Stimulated activated CD8-positive, alpha-beta memory T cell treated with anti-CD3 and anti-CD28 coated beads, Interleukin-4, amount 100 ng/mL, for 24 hours (primary cell): ENCODE results near the gene MTG2.
A peak's percentile ranks its signal among the peaks of the same experiment; 100 is the strongest.

ENCODE experiments used
- DNase-seq: peaks from one replicate; pipeline ENCODE4 v3.0.0-alpha.2; 2020; ENCODE audit warnings: low read depth

Gene MTG2

DNA sequence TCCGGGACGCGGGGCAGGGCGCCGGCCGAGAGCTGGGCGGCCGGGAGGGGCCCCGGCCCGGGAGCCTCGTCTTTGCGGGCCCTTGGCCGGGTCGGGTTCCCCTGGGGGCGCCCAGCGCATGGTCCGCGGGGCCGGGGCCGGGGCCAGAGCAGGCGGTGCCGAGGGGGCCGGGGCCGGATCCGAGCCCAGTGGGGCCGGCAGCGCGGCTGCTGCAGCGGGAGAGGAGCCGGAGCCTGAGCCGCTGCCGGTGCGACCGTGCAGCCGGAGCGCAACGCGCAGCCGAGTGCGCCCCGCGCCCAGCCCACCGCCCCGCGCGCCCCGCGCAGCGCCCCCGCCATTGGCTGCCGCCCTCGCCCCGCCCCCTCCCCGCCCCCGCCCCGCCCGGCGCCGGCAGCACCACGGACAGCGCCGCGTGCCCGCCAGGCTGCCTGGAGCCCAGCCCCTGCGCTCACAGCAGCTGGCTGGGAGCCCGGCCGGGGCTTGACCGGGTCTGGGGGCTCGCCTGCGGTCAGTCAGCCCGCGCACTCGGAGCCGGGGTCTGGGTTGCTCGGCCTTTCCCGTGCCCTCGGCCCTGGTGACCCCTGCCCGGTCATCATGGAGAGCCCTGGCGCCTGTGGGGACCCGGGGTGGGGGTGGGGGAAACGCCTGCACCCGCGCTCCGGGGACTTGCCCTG is 37.3 kb downstream of the MTG2 start, which contains the start of gene HRH3:
HRH3 (minus strand) TSS at position 287 of the 674 bp plus-strand sequence. CDS start 308 bp downstream, outside the sequence.
- DNase-seq: peak; percentile 15

DNA sequence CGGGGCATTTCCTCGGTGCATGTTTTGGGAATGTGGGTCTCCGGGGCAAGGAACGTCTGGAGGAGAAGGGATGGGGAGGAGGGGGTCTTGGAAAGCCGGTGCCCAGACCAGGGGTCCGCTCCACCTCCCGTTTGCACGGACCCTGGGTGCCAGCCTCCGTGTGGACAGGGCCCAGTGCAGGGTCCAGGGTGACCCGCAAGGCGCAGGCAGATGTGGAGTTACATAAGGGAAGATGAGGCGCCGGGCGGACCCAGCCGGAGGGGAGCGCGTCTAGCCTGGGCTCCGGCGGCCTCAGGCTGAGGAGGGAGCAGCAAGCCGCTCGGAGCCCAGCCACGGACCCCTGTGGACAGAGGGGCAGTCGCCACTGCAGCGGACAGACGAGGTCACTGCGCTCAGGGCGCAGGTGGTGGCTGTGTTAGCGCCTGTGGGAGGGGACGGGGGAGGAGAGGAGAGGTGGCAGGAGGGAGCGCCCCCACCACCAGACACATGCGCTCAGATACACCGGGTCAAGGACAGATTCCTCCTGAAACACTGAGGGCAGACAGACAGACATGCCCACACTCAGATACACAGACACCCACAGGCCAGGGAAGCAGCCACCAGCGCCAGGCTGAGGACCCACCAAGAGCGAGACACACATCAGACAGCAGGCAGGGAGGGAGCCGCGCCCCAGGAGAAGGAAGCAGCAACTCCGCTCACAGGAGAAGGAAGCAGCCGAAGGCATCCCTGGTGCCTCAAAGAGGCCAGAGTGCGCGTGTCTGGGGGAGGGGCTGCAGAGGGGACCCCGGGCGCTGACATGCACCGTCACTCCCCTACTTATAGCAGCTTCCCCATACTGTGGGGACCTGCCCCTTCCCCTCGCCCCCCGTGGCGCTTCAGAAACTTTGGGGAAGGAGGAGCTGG is 38.1 kb downstream of the MTG2 start:
- DNase-seq: no peak

DNA sequence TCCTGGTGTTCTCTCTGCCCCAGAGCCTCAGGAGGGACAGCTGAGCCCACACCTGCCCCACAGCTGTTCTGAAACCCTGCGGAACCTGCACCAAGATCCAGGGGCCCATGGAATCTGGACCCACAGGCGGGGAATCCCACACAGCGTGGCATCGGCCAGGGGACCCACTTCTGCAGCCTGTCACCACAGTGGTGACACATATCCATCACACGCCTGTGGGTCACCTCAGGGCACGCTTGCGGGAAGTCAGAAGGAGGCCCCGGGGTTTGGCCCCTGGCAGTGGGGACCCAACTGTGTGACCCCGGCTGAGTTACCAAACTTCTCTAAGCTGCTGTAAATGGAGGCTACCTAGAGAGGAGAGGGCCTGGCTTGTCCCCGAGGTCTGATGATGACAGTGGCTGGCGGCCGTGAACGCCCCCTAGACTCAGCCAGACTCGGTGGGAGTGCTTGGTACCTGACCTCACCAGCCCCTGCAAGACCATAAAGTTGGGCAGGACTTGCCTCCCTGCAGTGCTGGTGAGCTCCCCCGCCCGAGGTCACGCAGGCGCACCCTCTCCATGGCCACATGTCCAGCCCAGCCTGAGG is 39.5 kb downstream of the MTG2 start:
- no peak for DNase-seq

DNA sequence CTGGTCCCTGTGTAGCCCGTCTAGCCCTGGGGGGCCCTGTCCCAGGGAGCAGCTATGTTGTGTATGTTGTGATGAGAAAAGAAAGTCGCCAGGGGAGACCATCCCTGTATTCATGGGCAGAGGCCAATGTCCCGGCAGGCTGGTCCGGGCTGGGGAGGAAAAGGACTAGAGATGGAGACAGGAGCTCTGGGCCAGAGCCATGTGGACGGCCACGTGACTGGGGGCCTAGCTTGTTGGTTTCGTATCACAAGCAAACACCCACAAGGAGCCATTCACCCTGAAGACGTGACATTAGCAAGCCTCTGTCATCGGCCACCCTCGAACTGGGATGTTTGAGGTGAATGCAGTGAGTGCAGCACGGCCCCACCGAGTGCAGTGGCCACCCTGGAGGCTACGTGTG is 40.1 kb downstream of the MTG2 start:
- DNase-seq: no peak

DNA sequence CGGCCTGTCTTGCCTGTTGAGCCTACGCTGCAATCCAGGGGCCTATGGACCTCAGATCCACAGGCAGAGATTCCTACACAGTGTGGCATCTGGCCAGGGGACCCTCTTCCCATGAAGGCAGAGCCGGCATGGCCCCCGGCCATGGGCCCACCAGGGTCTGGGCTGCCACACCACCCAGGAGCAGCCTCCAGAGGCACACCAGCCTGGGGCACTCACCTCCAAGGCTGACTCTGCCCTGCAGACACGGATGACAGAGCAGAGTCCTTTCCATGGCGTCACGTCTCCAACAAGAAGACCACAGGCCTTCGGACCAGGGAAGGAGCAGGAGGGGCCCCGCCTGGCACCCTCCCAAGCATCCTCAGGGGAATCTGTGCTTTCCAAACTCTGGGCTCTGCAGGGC is 40.7 kb downstream of the MTG2 start:
- no peak for DNase-seq

DNA sequence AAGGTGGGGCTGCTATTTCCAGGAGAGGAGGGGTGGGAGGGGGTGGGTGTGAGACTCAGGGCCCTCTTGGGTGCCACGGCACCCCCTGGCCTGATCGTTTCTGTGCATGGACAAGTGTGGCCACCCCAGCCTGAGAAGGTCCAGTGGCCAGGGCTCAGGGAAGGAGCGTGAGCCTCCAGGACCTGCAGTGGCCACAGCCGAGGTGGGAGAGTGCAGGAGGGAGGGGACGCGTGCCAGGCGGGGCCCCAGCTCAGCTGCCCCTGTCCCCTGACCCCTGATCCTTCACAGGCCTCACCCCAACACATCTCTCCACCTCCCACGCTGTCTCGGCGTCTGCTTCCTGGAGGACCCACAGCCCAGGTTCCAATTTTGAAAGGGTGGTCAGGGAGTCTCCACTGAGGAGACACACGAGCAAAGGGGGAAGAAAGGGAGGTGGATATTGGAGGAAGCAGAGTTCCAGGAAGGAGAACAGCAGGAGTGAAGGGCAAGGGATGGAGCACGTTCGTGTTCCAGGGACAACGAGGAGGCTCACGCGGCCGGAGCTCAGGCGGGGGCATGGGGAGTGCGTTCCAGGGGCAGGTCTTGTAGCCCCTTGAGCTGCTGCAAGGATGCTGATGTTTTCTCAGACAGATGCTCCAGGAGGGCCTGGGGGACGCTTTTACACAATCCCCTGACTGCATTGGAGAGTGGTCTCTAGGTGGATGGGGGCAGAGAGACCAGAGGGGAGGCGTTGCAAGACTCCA is 41.5 kb downstream of the MTG2 start:
- no peak for DNase-seq

DNA sequence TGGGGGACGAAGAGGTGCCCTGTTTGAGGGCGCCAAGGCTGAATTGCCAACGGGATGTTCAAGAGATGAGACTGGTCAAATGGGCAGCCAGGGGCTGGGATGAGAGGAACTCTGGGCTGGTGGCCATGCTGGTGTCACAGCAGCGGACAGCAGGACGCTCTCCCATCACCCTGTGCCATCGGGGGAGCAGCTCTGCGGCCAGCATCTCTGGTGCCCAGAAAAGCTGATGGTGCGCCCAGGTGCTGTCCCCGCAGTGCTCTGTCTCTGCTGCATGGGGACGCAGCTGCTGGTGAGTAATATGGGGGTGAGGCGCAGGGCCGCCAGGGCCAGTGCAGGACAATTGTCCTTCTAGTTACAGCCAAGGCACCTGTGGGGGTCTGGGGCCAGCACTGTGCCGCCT is 42.2 kb downstream of the MTG2 start:
- no peak for DNase-seq

DNA sequence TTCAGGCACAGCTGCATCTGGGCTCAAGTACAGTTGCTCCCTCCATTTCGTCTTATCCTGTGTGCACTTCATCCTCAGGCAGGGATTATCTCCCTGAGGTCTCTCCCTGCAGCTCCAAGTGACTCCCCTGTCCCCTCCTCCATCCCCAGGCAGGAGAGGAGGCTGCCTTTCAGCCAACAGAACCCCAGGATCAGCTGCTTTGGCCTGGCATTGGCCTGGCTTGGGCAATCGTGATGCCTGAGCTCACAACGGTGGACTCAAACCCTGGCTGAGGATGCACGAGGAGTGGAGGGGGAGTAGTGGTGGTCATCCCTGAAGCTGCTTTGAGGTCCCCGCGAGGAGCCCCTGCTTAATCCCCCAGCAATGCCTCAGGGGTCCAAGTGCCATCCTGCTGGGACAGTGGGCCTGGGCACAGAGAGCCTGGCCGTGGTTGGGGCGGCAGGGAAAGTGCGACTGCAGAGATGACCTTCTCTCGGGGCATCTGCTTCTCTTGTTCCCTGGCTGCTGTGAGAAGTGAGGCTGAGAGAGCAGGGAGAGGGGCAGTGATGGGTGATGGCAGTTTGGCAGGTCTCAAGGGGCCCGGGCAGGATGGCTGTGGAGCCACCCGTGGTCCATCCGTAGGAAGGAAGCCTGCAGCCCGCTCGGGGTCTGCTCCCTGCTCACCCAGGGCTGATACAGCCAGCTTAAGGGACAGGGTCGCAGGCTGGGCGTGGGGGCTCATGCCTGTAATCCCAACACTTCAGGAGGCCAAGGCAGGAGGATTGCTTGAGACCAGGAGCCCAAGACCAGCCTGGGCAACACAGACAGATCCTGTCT is 43.2 kb downstream of the MTG2 start:
- no peak for DNase-seq

DNA sequence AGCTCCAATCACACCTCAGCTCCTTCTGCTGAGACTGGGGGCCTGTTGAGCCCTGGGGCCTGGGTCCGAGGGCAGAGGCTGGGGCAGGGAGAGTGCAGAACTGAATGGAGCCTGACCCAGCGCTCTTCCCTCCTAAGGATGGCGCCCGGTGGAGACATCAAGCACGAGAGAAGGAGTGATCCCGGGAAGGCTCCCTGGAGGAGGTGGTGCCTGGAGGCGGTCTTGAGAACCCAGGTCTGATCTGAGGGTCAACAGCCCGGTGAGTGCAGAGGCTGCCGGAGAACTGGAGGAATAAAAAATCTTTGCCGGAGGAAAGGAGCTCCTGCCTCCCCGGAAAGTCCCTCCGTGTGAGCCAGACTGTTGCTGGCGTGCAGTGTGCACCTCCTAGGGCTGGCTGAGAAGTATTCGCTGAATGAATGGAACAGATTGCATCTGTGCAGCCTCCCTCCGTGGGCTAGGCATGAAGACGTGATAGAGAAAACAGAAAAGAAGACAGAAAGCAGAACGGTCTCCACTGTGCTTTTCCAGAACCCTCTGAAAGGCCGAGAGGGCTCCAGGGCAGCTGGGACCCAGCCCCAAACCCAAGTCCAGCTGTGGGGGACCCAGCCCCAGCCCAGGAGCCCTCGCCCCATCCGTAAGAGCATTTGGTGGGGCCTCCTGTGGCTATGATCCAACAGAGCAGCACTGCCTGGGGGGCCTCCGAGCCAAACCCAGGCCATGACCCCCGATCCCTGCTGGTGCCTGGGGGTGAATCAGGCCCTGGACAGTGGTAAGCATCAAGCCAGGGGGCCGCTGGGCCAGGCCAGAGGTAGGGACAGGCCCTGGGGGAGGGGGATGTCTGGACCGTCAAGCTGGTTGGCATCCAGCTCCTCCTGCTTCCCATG is 44.1 kb downstream of the MTG2 start:
- no peak for DNase-seq

DNA sequence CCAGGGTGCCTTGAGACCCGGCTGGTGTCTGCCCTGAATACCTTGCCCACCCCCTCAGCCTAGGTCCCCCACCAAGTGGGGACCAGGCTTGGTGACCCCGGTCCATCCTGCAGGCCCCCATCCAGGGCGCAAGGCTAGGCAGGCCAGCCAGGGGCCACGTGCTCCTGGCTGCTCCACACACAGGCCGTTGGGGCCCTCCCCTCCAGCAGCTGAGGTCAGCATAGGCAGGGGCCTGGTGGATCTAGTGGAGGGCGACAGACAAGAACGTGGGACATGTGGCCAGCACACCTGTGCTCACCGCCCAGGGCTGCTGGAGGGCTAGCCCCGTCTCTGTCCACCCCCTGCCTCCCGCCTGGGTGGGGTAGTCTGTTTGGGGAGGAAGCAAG is 44.8 kb downstream of the MTG2 start:
- DNase-seq: no peak

DNA sequence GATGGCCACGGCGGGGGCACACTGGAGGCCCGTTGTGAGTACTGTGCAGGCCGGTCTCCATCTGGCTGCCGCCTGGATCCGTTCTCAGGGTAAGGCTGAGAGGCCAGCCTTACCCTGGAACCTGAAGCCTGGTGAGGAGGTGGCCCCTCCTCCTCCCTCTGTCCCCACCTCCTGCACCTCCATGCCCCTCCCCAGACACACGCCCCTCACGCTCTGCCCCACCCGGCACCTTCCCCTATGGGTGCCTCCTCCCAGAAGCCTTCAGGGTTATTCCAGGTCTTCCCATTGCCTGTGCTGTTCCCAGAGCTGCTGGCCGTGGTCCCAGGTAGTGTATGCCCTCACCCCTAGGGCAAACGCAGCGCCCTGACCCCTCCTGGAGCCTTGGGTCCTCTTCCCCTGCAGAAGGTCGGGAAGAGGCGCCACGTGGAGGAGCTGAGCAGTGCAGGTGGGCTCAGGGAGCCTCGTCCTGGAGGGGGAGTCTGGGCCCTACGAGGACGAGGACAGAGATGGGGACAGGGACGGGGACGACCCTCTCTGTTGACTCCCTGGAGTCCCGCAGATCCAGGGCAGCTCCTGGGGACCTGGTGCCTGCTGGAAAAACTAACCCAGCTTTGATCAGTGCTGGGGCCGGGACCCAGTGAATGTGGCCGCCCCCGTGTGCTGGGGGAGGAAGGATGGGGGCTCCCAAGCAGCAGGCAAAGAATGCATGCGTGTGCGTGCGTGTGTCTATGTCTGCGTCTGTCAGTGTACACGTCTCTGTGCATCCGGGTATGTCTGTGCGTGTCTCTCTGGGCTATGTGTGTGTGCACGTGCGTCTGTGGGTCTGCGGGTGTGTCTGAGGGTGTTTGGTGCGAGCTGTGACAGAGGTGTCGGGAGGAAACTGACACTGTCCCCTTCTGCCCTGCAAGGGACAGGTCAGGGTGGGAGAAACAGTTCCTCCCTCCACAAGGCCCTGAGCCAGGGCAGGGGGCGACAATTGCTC is 45.4 kb downstream of the MTG2 start:
- no peak for DNase-seq

DNA sequence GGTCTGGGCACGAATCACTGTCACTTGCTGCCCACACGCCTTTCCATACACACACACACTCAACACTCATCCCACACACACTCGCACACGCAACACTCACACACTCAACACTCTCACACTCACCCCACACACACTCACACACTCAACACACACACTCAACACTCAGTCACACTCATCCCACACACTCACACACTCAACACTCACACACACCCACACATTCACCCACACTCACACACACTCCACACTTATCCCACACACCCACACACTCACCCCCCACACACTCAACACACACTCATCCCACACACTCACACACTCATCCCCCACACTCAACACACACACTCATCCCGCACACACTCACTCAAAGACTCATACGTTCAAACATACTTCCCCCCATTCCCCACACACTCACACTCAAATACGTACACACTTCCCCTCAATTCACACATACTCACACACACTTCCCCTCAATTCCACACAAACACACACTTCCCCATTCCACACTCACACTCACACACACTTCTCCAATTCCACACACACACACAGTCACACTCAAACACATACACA is 46.2 kb downstream of the MTG2 start:
- no peak for DNase-seq

DNA sequence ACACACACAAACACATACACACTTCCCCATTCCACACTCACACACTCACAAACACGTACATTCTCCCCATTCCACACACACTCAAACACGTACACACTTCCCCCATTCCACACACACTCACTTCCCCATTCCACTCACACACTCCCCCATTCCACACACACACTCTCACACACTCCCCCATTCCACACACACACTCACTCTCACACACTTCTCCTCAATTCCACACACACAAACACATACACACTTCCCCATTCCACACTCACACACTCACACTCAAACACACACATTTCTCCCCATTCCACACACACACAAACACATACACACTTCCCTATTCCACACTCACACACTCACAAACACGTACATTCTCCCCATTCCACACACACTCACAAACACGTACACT is 46.8 kb downstream of the MTG2 start:
- no peak for DNase-seq

DNA sequence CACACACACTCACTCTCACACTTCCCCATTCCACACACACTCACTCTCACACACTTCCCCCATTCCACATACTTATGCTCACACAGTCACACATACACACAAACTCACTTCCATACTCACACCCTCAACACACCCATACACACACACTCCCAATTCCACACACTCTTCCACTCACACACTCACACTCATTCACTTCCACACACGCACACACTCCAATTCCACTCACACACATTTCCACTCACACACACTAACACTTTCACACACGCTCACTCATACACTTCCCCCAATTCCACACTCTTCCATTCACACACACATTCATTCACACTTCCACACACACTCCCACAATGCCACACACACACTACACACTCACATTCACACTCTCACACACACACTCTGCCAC is 47.4 kb downstream of the MTG2 start:
- DNase-seq: no peak

DNA sequence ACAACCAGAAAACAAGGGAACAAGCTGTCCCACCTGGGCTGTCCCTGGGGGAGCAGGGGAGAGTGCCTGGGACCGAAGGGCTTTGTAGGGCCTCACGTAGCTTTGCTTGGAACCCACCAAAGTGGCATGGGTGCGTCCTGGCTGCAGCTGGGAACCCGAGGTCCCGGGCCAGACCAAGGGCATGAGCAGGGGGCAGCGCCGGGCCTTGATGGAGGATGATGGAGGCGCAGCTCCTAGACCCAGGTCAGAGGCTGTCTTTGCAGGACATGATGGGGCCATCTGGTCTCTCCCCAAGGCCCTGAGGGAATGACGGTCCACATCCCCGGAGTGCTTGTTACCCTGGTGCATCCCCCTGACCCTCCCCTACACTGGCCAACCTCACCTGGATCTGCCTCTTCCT is 47.9 kb downstream of the MTG2 start:
- DNase-seq: no peak

DNA sequence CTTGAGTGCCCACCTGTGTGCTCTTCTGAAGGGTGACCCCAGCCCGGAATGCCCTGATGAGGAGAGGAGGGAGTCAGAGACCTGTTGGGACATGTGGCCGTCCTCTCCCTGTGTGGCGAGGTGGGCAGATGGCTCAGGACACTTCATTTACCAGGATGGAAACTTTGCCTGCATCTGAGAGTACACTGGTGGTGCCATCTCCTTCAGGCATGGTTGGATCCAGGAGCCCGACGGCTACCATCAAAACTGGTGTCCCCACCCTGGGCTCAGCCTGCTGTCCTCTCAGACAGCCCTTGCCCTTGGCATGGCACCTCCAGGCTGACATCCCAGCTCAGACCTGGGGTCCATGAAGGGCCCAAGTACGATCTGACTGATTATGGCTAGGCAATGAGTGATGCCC is 48.5 kb downstream of the MTG2 start:
- DNase-seq: no peak

DNA sequence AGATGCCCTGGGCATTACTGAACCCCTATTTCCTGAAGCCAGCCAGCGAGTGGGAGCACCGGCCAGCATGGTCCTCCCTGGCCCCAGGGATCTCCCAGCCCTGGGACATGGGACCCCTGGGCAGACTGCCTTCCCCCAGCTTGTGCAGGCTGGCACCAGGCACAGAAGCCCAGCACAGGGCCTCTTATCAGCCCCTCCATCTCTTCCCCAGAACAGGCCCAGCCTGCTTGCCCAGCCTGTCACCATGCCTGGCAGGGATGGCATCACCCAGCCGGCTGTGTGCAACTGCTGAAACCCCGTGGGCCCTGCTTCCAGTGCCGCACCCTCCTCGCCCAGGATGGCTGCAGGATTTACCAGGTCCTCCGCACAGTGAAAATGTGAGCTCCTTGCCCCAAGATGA is 49.4 kb downstream of the MTG2 start:
- no peak for DNase-seq

DNA sequence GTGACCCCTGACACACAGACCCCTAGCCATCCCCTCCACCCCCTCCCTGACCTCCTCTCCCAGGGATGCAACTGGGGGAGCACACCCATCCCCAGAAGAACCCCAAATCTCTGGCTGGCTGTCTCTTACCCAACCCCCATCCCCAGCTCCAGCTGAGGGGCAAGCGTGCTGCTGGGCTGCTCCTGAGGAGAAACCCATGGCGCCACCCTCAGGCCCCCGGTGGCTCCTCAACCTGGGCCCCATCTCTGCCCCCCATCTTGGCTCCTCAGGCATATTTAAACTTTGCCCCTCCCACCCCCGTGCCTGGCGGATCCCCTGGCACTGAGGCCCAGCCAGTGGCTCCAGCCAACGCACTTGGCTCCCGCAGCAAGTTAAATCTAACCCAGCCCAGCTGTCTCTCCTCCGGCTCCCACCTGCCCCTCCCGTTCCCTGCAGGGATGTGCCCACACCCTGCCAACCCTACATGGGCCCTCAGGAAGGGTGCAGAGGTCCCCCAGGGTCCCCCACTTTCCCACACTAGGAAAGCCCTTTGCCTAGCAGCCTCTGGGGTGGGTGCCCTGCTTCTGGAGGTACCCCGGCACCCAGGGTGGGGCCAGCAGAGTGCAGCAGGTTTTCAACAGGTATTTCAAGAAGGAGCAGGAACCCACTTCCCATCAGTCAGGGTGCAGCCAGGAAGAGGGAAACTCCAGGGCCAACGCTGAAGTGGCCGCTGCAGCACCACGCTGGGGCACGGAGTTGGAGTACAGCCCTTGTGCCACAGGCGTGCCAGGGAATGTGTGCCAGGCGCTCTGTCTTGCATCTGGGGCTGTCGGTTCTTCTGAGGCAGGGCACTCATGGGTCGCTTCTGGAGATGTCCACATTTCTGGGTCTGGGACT is 50.2 kb downstream of the MTG2 start:
- DNase-seq: no peak
